ENCODE measurements around the gene KRT80.

The KRT80 gene

GRCh38 chr12:52232203-52232673 lies 40.4 kb upstream of the KRT80 start:
- no peak for TF ChIP-seq CTCF (IDR thresholded peaks at IDR 0.05; ENCODE audit: low read depth, low read length)
- H3K4me3 ChIP-seq (replicated peaks in 1 of 2; ENCODE audit: low read depth in 2 of 2, low read length in 2 of 2) = peak overlapping the region in 1 of 2 donors; percentile 49
- DNase-seq (ENCODE audit: low read depth in 2 of 2) = no peak

- no peak for DNase-seq (ENCODE audit: low read depth in 2 of 2)
- no peak overlapping the region for H3K4me3 ChIP-seq (replicated peaks in 1 of 2; ENCODE audit: low read depth in 2 of 2, low read length in 2 of 2)
- no peak for TF ChIP-seq CTCF (IDR thresholded peaks at IDR 0.05; ENCODE audit: low read depth, low read length)
Observed at GRCh38 chr12:52231305-52232202, 39.7 kb upstream of the KRT80 start.

GRCh38 chr12:52230364-52231281 lies 38.8 kb upstream of the KRT80 start:
- peak; percentile 87 to 96 for DNase-seq (ENCODE audit: low read depth in 2 of 2)
- no peak overlapping the region for H3K4me3 ChIP-seq (replicated peaks in 1 of 2; ENCODE audit: low read depth in 2 of 2, low read length in 2 of 2)
- TF ChIP-seq CTCF (IDR thresholded peaks at IDR 0.05; ENCODE audit: low read depth, low read length) = no peak

GRCh38 chr12:52229836-52230343 lies 38.1 kb upstream of the KRT80 start:
- no peak for TF ChIP-seq CTCF (IDR thresholded peaks at IDR 0.05; ENCODE audit: low read depth, low read length)
- no peak for DNase-seq (ENCODE audit: low read depth in 2 of 2)
- H3K4me3 ChIP-seq (replicated peaks in 1 of 2; ENCODE audit: low read depth in 2 of 2, low read length in 2 of 2) = no peak overlapping the region

- no peak for TF ChIP-seq CTCF (IDR thresholded peaks at IDR 0.05; ENCODE audit: low read depth, low read length)
- DNase-seq (ENCODE audit: low read depth in 2 of 2) = no peak
- no peak overlapping the region for H3K4me3 ChIP-seq (replicated peaks in 1 of 2; ENCODE audit: low read depth in 2 of 2, low read length in 2 of 2)
Observed at GRCh38 chr12:52228931-52229330, 37.1 kb upstream of the KRT80 start.

GRCh38 chr12:52228366-52228765 lies 36.6 kb upstream of the KRT80 start:
- DNase-seq (ENCODE audit: low read depth in 2 of 2) = no peak
- TF ChIP-seq CTCF (IDR thresholded peaks at IDR 0.05; ENCODE audit: low read depth, low read length) = no peak
- no peak overlapping the region for H3K4me3 ChIP-seq (replicated peaks in 1 of 2; ENCODE audit: low read depth in 2 of 2, low read length in 2 of 2)
